Endometrial microvascular endothelial cells (primary cell): Measurements from ENCODE around the gene USP21. TPM values are rescaled to one million over a fixed set of nuclear protein-coding genes. Genes with fewer than 3 reads are reported as not detected.
"Not testable (repeated sequence)": the region's sequence is repeated elsewhere in the genome, so short reads cannot be mapped to it uniquely, and the experiment has no call there.

Experiments used
- in situ Hi-C: cut with HindIII; loops from 2 replicates; pipeline ENCODE4 v1.10.0; 2017; ENCODE audit warnings: low sequenced_read_pairs, low pct_unique_long_range_greater_than_20kb; ENCODE audit errors: inconsistent ontology term
- total RNA-seq: library from RNA; depleted of rRNA; stranded (reverse); fragments of >200 nt; gene quantifications from one replicate; pipeline ENCODE4 v1.2.3, GENCODE V29; 2015; ENCODE audit errors: inconsistent ontology term

USP21 gene
- total RNA-seq, result 11.8 TPM

- in situ Hi-C loops, result no loop called here
Measured at GRCh38 chr1:161159087-161159912, at the start of gene USP21. TSS of gene USP21 (plus strand) at chr1:161159500. CDS start at chr1:161160641, 1,141 bp downstream.

GRCh38 chr1:161111117-161111516 is 48.2 kb upstream of the USP21 start:
- in situ Hi-C loops, result no loop called here

- in situ Hi-C loops, result no loop called here
Measured at GRCh38 chr1:161111527-161111926, 47.8 kb upstream of the USP21 start.

- in situ Hi-C loops, result no loop called here
Measured at GRCh38 chr1:161113915-161114314, 45.4 kb upstream of the USP21 start.

- in situ Hi-C loops, result no loop called here
Measured at GRCh38 chr1:161114556-161114955, 44.7 kb upstream of the USP21 start.

GRCh38 chr1:161115132-161115711 is 44.1 kb upstream of the USP21 start:
- in situ Hi-C loops, result no loop called here

GRCh38 chr1:161115961-161116360 is 43.3 kb upstream of the USP21 start:
- in situ Hi-C loops, result not testable (repeated sequence)

- in situ Hi-C loops, result no loop called here
Measured at GRCh38 chr1:161117759-161118581, 41.3 kb upstream of the USP21 start, which contains the start of the genes NIT1 and PFDN2. TSS of gene NIT1 (plus strand) at chr1:161118105. CDS start at chr1:161118177, 72 bp downstream. TSS of gene PFDN2 (minus strand) at chr1:161118037. CDS start at chr1:161118026, 11 bp downstream.

GRCh38 chr1:161119092-161119903 is 40.0 kb upstream of the USP21 start:
- in situ Hi-C loops, result no loop called here

GRCh38 chr1:161121042-161121650 is 38.2 kb upstream of the USP21 start:
- in situ Hi-C loops, result no loop called here

GRCh38 chr1:161121834-161122233 is 37.5 kb upstream of the USP21 start:
- in situ Hi-C loops, result no loop called here

- in situ Hi-C loops, result no loop called here
Measured at GRCh38 chr1:161122967-161123366, 36.3 kb upstream of the USP21 start.

- in situ Hi-C loops, result no loop called here
Measured at GRCh38 chr1:161127649-161128048, 31.7 kb upstream of the USP21 start.

- in situ Hi-C loops, result no loop called here
Measured at GRCh38 chr1:161128591-161129420, 30.5 kb upstream of the USP21 start.

GRCh38 chr1:161130266-161130665 is 29.0 kb upstream of the USP21 start:
- in situ Hi-C loops, result no loop called here

GRCh38 chr1:161131523-161132409 is 27.5 kb upstream of the USP21 start:
- in situ Hi-C loops, result no loop called here
